OCI-M2 (cell line): ENCODE results near the gene PCNX2.
"Not testable (repeated sequence)": the region's sequence is repeated elsewhere in the genome, so short reads cannot be mapped to it uniquely, and the experiment has no call there.

Experiments
- DNase-seq: peaks from one replicate; lab custom pipeline; 2025; ENCODE audit not compliant: unreplicated experiment; lab: John Stamatoyannopoulos, UW

Gene PCNX2

DNA sequence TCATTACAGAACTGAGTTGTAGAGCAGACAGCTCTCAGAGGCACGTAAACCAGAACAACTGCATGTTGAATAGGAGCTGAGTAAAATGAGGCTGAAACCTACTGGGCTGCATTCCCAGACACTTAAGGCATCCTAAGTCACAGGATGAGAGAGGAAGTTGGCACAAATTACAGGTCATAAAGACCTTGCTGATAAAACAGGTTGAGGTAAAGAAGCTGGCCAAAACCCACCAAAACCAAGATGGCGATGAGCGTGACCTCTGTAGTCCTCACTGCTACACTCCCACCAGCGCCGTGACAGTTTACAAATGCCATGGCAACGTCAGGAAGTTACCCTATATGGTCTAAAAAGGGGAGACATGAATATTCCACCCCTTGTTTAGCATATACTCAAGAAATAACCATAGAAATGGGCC, 187.8 kb downstream of the PCNX2 start:
- DNase-seq, result not testable (repeated sequence)

GRCh38 chr1:233107130-233107660, 188.3 kb downstream of the PCNX2 start:
- DNase-seq, result no peak

DNA sequence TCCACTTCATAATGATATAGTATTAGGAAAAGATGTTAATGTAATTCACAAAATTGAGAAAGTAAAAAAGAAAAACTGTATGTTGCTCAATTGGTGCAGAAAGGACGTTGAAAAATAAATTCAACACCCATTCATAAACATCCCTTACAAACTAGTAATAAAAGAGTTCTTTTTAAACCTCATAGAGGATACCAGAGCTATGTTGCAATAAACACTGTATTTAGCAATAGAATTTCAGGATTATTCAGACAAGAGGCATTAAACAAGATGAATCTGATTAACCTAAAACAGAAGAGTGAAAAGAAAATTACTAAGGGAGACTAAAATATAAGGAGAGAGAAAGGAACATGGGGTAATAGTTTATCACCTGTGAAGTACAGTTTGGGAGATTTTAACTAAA, 190.3 kb downstream of the PCNX2 start:
- no peak for DNase-seq

- no peak for DNase-seq
Measured at GRCh38 chr1:233102341-233102740, 193.2 kb downstream of the PCNX2 start.

DNA sequence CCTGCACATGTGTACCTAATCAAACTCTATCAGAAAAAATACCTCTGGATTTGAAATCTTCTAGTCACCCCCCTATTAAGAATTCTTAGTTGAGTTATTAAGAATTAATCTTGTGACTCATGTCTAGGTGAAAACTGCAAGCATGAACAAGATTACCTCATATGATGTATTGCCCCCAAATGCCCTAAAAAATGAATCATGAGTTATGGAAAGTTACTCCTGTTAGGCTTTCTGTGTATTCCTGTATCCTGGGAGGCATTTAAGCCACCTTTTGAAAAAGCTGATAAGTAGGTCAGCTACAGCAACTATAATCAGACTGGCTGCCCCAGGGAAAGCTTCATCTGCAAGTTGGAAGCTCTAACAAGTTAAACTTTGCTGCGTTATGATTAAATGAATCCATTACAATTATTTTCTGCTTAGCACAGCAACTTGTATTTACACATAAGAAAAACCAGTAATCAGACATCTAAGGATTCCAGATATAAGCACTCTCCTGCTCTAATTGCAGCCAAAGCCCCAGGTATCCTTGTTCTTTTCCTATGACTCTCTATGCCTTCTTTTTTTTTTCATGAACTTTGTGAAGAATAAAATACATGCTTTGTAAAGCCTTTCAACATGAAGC, 197.5 kb downstream of the PCNX2 start:
- no peak for DNase-seq

DNA sequence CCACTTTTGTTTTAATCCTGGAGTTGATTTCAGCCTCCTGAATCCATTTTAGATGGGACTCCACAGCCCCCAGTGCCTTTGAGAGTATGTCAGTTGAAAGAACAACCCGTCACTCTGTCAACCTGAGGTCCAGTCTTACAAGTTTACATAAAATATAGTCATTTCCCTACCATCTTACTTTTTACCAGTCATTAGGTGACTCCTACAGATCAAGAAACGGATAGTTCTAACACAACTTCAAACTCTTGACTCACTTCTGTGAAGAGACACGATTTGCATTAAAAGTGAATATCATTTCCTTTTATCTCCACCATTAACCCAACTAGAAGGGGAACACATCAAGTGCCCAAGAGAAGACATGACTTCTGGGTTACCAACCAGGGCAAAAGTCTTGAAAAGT, 198.0 kb downstream of the PCNX2 start:
- no peak for DNase-seq

DNA sequence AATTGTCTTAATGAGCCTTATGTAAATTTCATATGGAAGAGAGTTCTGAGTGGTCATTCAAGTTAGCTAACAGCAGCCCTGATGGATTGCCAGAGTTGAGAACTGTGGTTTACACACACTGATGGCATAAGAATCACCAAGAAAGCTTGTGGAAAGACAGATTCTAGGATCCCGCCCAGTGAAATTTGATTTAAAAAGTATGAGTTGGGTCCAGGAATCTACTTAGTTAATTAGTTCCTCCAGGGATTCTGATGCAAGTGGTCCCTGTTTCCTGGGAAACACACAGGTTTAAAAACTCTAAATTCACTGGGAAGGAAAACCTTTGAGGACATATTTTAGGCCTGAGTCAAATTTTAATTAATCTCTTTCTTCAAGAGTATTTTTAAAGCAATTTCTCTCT, 200.8 kb downstream of the PCNX2 start:
- no peak for DNase-seq

- DNase-seq, result no peak
Measured at GRCh38 chr1:233094269-233094668, 201.3 kb downstream of the PCNX2 start.

- no peak for DNase-seq
Measured at GRCh38 chr1:233090746-233091494, 204.6 kb downstream of the PCNX2 start.

GRCh38 chr1:233089251-233089650, 206.3 kb downstream of the PCNX2 start:
- DNase-seq, result no peak

- DNase-seq, result no peak
Measured at GRCh38 chr1:233088613-233089012, 206.9 kb downstream of the PCNX2 start.

- DNase-seq, result no peak
Measured at GRCh38 chr1:233086961-233087881, 208.3 kb downstream of the PCNX2 start.

DNA sequence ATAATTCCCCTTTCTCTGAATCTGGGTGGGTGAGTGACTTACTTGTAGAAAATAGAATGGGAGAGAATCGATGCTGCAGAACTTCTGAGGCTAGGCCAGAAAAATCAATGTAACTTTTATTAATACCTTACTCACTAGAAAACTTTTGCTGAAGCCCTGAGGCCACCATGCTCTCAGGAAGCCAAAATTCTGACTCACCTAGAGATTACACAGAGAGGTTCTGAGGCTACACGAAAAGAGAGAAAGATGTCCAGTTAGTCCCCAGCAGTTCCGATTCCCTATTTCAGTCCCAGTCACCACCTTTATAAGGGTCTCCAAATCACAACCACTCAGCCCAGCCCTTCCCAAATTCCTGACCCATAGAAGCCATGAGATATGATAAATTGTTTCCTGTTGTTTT, 210.0 kb downstream of the PCNX2 start:
- DNase-seq, result no peak

DNA sequence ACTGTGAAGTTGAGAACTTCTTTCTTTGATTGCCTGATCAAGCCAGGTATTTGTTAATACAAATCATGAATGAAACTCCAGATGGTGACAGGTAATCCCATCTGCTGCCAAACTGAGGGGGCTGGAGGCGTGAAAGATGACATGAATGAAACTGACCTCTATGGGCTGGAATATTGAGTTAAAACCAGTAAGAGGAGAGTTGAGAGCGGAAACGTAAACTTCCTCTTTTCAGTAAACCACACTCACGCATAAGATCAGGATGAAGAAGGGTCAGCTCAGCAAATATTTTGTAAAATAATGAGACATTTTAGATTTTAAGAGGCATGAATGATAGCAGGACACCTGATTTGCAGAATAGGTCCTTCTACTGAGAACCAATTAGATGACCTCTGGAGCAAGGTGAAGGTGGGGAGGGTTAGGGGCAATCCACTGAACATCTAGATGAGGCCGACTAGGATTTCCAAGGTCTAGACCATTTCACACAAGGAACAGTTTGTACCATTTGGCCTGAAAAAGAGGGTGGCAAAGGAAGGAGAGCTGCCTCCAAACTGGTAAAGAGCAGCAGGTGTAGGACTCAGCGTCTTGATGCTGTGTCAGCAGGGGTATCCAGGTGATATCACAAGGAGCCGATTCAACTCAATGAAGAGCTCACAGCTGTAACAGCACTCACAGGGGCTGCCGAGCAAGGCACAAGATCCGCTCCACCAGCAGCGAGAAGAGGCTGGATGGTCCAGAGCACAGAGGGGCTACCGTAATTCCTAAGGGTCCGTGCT, 212.6 kb downstream of the PCNX2 start:
- DNase-seq, result no peak

GRCh38 chr1:233081735-233082134, 213.8 kb downstream of the PCNX2 start:
- DNase-seq, result no peak

GRCh38 chr1:233080827-233081226, 214.7 kb downstream of the PCNX2 start:
- not testable (repeated sequence) for DNase-seq

DNA sequence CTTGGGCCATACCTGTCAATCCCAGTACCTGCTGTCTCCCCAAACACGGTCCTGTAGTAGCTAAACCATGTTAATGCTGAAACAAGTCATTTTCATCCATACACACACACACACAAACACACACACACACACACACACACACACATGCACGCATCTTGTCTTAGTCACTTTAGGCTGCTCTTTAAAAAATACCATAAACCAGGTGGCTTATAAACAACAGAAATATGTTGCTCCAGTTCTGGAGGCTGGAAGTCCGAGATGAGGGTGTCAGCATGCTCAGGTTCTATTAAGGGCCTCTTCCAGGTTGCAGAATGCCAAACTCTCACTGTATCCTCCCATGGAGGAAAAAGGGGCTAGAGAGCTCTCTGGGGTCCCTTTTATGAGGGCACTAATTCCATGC, 215.2 kb downstream of the PCNX2 start:
- DNase-seq, result no peak

DNA sequence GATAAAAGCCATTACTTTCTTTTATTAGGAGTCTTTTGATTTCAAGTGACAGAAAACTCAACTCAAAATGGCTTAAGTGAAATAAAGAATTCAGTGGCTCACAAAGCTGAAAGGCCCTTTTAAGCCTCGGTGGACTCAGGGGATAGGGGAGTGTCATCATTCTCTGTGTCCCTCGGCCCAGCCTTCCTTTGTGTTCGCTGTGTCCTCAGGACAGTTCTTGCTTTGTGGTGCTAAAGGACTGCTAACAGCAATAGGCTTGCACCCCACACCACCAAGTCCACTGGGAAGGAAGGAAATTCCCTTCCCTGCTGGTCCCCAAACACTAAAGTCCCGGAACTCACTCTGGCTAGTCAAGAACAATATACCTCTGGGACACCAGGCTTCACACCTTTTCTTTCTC, 216.0 kb downstream of the PCNX2 start:
- DNase-seq, result no peak

- no peak for DNase-seq
Measured at GRCh38 chr1:233078396-233078795, 217.1 kb downstream of the PCNX2 start.

DNA sequence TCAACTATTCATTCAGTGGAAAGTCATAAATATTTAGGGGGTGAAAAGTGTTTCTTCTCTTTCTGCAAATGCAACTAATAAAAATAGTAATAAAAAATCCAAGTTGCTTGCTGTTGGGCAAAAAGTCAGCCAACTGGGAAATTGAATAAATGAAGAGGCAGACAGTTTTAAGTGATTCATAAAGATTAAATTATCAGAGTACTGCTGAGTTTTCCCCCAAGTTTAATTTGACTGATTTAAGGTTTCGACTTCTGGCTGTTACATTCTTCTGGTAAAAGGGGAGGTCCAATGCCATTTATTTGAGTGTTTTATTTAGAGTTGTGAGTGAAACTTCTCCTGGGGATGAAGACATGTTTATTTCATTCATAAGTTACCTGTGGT, 219.6 kb downstream of the PCNX2 start:
- DNase-seq, result no peak

- DNase-seq, result no peak
Measured at GRCh38 chr1:233066087-233066486, 229.4 kb downstream of the PCNX2 start.
